ENCODE measurements around the gene MEF2B. TPM values are rescaled to one million over a fixed set of nuclear protein-coding genes. Genes with fewer than 3 reads are reported as not detected.
"Not testable (repeated sequence)": the region's sequence is repeated elsewhere in the genome, so short reads cannot be mapped to it uniquely, and the experiment has no call there.

The MEF2B gene
- total RNA-seq, 4 donors from 2014 or later: 0.21 to 3.7 TPM; not detected in 2

DNA sequence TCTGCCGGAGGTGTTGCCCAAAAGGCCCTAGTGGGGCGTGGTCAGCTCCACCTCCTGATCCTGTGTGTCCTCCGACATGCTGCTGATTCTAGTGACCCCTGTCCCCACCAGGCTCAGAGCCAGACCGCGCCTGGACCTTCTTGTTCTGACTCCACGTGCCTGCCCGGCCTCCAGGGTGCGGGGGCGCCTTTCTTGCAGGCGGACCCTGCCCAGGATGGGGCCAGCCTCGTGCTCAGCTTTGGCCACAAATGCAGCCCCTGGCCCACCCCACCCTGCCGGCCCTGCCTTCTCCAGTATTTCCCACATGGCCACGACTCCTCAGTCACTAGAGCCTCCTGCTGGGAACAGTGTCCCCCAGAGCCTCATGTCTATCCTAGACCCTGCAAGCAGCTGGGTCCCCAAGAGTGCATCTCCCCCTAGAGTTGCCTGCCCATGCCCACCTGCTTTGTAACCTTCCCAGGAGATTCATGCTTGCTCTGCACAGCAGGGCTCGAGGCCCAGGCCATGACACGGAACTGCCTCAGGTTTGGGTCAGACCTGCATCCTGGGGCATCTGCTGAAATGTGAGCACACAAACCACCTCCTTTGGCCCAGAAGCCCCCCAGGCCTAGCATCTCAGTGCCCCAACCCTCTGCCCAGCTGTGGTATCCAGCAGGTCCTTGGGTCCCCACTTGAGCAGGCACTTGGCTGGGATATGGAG, 58.8 kb downstream of the MEF2B start:
- no peak for DNase-seq (ENCODE audit: low spot score in 2 of 2)
- Histone ChIP-seq H3K27ac (no peak overlapping the region), H3K36me3 (peaks cover 0 to 35% (median 0%) of the 10 kb centered on the region in 3 donors), H3K9me3 (no peaks in the 10 kb centered on the region), H3K4me1 (peaks cover 0 to 12% (median 3%) of the 10 kb centered on the region in 4 donors), H3K4me3 (no peak overlapping the region), H3K27me3 (no peaks in the 10 kb centered on the region)
- TF ChIP-seq POLR2A (IDR thresholded peaks at IDR 0.05) (no peak), EP300 (IDR thresholded peaks at IDR 0.05) (no peak)
- TF ChIP-seq, protein P1, sequence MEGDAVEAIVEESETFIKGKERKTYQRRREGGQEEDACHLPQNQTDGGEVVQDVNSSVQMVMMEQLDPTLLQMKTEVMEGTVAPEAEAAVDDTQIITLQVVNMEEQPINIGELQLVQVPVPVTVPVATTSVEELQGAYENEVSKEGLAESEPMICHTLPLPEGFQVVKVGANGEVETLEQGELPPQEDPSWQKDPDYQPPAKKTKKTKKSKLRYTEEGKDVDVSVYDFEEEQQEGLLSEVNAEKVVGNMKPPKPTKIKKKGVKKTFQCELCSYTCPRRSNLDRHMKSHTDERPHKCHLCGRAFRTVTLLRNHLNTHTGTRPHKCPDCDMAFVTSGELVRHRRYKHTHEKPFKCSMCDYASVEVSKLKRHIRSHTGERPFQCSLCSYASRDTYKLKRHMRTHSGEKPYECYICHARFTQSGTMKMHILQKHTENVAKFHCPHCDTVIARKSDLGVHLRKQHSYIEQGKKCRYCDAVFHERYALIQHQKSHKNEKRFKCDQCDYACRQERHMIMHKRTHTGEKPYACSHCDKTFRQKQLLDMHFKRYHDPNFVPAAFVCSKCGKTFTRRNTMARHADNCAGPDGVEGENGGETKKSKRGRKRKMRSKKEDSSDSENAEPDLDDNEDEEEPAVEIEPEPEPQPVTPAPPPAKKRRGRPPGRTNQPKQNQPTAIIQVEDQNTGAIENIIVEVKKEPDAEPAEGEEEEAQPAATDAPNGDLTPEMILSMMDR (IDR thresholded peaks at IDR 0.05): no peak
- WGBS, 2 donors: 71 to 78% methylated on average over 9 to 15 of the region's 15 CpGs

DNA sequence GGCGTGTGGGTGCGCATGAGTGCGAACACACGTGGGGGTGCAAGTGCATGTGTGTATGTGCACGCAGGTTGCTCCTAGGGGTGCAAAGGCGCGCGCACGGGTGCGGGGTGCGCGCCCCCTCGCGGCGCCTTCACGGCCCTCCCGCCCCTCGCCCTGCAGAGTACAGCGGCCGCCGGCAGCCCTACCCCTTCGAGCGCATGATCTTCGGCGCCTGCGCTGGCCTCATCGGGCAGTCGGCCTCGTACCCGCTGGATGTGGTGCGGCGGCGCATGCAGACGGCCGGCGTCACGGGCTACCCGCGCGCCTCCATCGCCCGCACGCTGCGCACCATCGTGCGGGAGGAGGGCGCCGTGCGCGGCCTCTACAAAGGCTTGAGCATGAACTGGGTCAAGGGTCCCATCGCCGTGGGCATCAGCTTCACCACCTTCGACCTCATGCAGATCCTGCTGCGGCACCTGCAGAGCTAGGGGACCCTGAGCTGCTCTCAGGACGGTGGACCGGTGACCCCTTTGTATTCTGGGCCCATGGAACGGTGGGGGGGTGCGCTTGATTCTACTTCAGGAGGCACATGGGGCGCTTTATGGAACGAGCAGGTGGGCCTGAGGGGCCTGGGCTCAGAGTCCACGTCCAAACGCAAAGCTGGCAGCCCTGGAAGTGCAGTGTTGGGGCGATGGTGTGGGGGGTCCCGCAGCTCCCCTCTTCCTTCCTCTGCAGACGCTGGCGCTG, 59.5 kb downstream of the MEF2B start:
- no peaks in the 10 kb centered on the region for H3K27me3 ChIP-seq
- peaks cover 0 to 35% (median 0%) of the 10 kb centered on the region in 3 donors for H3K36me3 ChIP-seq
- no peaks in the 10 kb centered on the region for H3K9me3 ChIP-seq
- H3K4me3 ChIP-seq: no peak overlapping the region
- 28 to 42% methylated on average over 13 to 45 of the region's 66 CpGs for WGBS, 2 donors
- H3K4me1 ChIP-seq: peaks cover 0 to 18% (median 3%) of the 10 kb centered on the region in 4 donors
- no peak for DNase-seq (ENCODE audit: low spot score in 2 of 2)
- no peak overlapping the region for H3K27ac ChIP-seq
- no peak for TF ChIP-seq POLR2A (IDR thresholded peaks at IDR 0.05)
- TF ChIP-seq, protein P1 (IDR thresholded peaks at IDR 0.05): peak in 1 of 5 experiments; percentile 28

GRCh38 chr19:19109601-19110000, 60.5 kb downstream of the MEF2B start:
- Histone ChIP-seq H3K27ac (no peak overlapping the region), H3K4me3 (no peak overlapping the region), H3K9me3 (no peaks in the 10 kb centered on the region), H3K27me3 (no peaks in the 10 kb centered on the region), H3K36me3 (peaks cover 0 to 35% (median 0%) of the 10 kb centered on the region in 3 donors), H3K4me1 (peaks cover 0 to 27% (median 3%) of the 10 kb centered on the region in 4 donors)
- 66 to 76% methylated on average over 9 of the region's 9 CpGs for WGBS, 2 donors
- TF ChIP-seq, protein P1 (IDR thresholded peaks at IDR 0.05): no peak
- TF ChIP-seq POLR2A (IDR thresholded peaks at IDR 0.05) (no peak), EP300 (IDR thresholded peaks at IDR 0.05) (no peak)
- DNase-seq (ENCODE audit: low spot score in 2 of 2): no peak

DNA sequence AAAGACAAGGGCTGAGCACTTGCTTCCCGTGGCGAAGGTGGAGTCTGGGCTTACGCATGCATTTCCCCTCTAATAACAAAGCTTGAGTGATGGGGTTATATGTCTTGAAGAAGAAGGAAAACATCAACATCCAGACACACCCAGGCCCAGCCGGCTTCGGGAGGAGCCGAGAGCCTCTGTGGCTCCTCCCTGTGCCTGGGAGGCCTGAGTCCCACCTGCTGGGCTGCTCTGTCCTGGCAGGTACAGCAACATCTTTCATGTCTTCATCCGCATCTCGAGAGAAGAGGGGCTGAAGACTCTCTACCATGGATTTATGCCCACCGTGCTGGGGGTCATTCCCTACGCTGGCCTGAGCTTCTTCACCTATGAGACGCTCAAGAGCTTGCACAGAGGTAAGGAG, 62.4 kb downstream of the MEF2B start:
- H3K27me3 ChIP-seq: no peaks in the 10 kb centered on the region
- WGBS, 2 donors: 81 to 82% methylated on average over 11 of the region's 11 CpGs
- no peak overlapping the region for H3K27ac ChIP-seq
- TF ChIP-seq, protein P1 (IDR thresholded peaks at IDR 0.05): no peak
- TF ChIP-seq POLR2A (IDR thresholded peaks at IDR 0.05) (no peak), EP300 (IDR thresholded peaks at IDR 0.05) (no peak)
- peaks cover 0 to 40% (median 0%) of the 10 kb centered on the region in 3 donors for H3K36me3 ChIP-seq
- H3K4me1 ChIP-seq: peaks cover 0 to 30% (median 3%) of the 10 kb centered on the region in 4 donors
- no peak overlapping the region for H3K4me3 ChIP-seq
- no peaks in the 10 kb centered on the region for H3K9me3 ChIP-seq
- no peak for DNase-seq (ENCODE audit: low spot score in 2 of 2)

DNA sequence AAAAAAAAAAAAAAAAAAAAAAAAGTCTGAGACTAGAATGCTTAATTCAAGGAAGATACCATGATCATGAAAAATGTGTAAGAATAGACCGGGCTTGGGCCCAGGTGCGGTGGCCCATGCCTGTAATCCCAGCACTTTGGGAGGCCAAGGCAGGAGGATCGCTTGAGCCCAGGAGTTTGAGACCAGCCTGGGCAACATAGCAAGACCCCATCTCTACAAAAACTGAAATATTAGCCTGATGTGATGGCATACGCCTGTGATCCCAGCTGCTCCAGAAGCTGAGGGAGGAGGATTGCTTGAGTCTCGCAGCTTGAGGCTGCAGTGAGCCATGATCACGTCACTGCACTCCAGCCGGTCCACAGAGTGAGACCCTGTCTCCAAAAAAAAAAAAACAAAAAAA, 63.1 kb downstream of the MEF2B start:
- Histone ChIP-seq H3K36me3 (peaks cover 0 to 43% (median 0%) of the 10 kb centered on the region in 3 donors), H3K4me1 (peaks cover 0 to 30% (median 3%) of the 10 kb centered on the region in 4 donors)
- not testable (repeated sequence) for H3K27ac ChIP-seq; H3K27me3 ChIP-seq; H3K9me3 ChIP-seq; H3K4me3 ChIP-seq; DNase-seq (ENCODE audit: low spot score in 2 of 2)
- 94% methylated on average over 7 of the region's 7 CpGs for WGBS, 2 donors
